DOHH2 (cell line): ENCODE results near the gene RNF32.

Experiments
- EZH2phosphoT487 ChIP-seq: fragments of 200-600 bp; sonication (generic); IDR thresholded peaks from 2 replicates; pipeline ENCODE4 v1.6.1; 2017; ENCODE audit warnings: borderline replicate concordance, mild to moderate bottlenecking, antibody characterized with exemption, low read length, moderate library complexity, mixed read lengths
- TF ChIP-seq, protein P1 (sequence below): fragments of 200-600 bp; sonication (generic); IDR thresholded peaks from one replicate; pipeline ENCODE4 v1.5.1; 2014; ENCODE audit warnings: antibody characterized with exemption, mild to moderate bottlenecking, low read depth, low read length; ENCODE audit not compliant: poor library complexity, severe bottlenecking

DNA sequence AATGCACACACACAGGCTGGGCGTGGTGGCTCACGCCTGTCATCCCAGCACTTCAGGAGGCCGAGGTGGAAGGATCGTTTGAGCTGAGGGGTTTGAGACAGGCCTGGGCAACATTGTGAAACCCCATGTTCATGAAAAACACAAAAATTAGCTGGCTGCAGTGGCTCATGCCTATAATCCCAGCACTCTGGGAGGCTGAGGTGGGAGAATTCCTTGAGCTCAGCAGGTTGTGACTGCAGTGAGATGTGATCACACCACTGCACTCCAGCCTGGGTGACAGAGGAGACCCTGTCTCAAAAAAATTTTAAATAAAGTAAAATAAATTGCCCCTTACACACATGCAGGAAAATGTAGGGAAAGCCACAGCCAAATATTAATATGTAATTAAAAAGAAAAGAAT is 44.1 kb downstream of the RNF32 start:
- TF ChIP-seq, protein P1, sequence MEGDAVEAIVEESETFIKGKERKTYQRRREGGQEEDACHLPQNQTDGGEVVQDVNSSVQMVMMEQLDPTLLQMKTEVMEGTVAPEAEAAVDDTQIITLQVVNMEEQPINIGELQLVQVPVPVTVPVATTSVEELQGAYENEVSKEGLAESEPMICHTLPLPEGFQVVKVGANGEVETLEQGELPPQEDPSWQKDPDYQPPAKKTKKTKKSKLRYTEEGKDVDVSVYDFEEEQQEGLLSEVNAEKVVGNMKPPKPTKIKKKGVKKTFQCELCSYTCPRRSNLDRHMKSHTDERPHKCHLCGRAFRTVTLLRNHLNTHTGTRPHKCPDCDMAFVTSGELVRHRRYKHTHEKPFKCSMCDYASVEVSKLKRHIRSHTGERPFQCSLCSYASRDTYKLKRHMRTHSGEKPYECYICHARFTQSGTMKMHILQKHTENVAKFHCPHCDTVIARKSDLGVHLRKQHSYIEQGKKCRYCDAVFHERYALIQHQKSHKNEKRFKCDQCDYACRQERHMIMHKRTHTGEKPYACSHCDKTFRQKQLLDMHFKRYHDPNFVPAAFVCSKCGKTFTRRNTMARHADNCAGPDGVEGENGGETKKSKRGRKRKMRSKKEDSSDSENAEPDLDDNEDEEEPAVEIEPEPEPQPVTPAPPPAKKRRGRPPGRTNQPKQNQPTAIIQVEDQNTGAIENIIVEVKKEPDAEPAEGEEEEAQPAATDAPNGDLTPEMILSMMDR, result no peak
- TF ChIP-seq EZH2phosphoT487, result no peak
